HepG2 (cell line): ENCODE measurements around the gene CD2. TPM values are rescaled to one million over a fixed set of nuclear protein-coding genes. Genes with fewer than 3 reads are reported as not detected.

ENCODE experiments used
- ARNT ChIP-seq: fragments of 450-650 bp; IDR thresholded peaks from 2 replicates; pipeline ENCODE4 v1.6.1; 2017
- CCDC6 ChIP-seq: sonication (generic); formaldehyde crosslinking; IDR thresholded peaks from 2 replicates; pipeline ENCODE4 v1.8.1; 2022; ENCODE audit warnings: mild to moderate bottlenecking, missing genetic modification reagents, moderate library complexity
- GATAD2A ChIP-seq: IDR thresholded peaks from 2 replicates; pipeline ENCODE4 v1.6.1; 2016
- HMGA1 ChIP-seq: sonication (generic); formaldehyde crosslinking; conservative IDR thresholded peaks from 2 replicates; pipeline ENCODE4 v1.4.0; 2020; ENCODE audit warnings: missing genetic modification reagents
- HOXA9 ChIP-seq: sonication (generic); formaldehyde crosslinking; IDR thresholded peaks from 2 replicates; pipeline ENCODE4 v1.8.1; 2022; ENCODE audit warnings: missing genetic modification reagents, mild to moderate bottlenecking, moderate library complexity, borderline replicate concordance
- KLF12 ChIP-seq: sonication (generic); formaldehyde crosslinking; IDR thresholded peaks from 2 replicates; pipeline ENCODE4 v1.4.0; 2020; ENCODE audit warnings: missing genetic modification reagents, borderline replicate concordance
- RAD21 ChIP-seq: fragments of 450-650 bp; formaldehyde crosslinking; IDR thresholded peaks from 2 replicates; pipeline ENCODE4 v1.5.0; 2020; ENCODE audit warnings: mild to moderate bottlenecking
- SMC3 ChIP-seq: IDR thresholded peaks from 2 replicates; pipeline ENCODE4 v1.6.1; 2011; ENCODE audit warnings: low read length, improper control_type of control experiment
- STAG1 ChIP-seq: sonication (generic); formaldehyde crosslinking; IDR thresholded peaks from 2 replicates; pipeline ENCODE4 v1.4.0; 2020; ENCODE audit warnings: missing genetic modification reagents
- THYN1 ChIP-seq: sonication (generic); formaldehyde crosslinking; IDR thresholded peaks from 2 replicates; pipeline ENCODE4 v1.8.1; 2023; ENCODE audit warnings: low read depth, mild to moderate bottlenecking, moderate library complexity, missing genetic modification reagents, borderline replicate concordance
- TMF1 ChIP-seq: sonication (generic); formaldehyde crosslinking; IDR thresholded peaks from 2 replicates; pipeline ENCODE4 v1.8.1; 2022; ENCODE audit warnings: low read depth, missing genetic modification reagents
- ZNF234 ChIP-seq: sonication (generic); formaldehyde crosslinking; conservative IDR thresholded peaks from 2 replicates; pipeline ENCODE4 v1.5.1; 2020; ENCODE audit warnings: mild to moderate bottlenecking, missing genetic modification reagents
- ZNF337 ChIP-seq: sonication (generic); formaldehyde crosslinking; IDR thresholded peaks from 2 replicates; pipeline ENCODE4 v1.5.1; 2020; ENCODE audit warnings: missing genetic modification reagents, low read depth, mild to moderate bottlenecking, borderline replicate concordance
- ZNF382 ChIP-seq: sonication (generic); formaldehyde crosslinking; IDR thresholded peaks from 2 replicates; pipeline ENCODE4 v1.5.0; 2020; ENCODE audit warnings: missing genetic modification reagents, mild to moderate bottlenecking, borderline replicate concordance
- ZNF547 ChIP-seq: sonication (generic); formaldehyde crosslinking; IDR thresholded peaks from 2 replicates; pipeline ENCODE4 v1.5.1; 2020; ENCODE audit warnings: mild to moderate bottlenecking, missing genetic modification reagents
- ZNF674 ChIP-seq: sonication (generic); formaldehyde crosslinking; IDR thresholded peaks from 2 replicates; pipeline ENCODE4 v1.5.0; 2020; ENCODE audit warnings: low read depth, mild to moderate bottlenecking, missing genetic modification reagents
- ZNF737 ChIP-seq: sonication (generic); formaldehyde crosslinking; IDR thresholded peaks from 2 replicates; pipeline ENCODE4 v1.5.0; 2020; ENCODE audit warnings: missing genetic modification reagents, mild to moderate bottlenecking, borderline replicate concordance
- ZNF746 ChIP-seq: sonication (generic); formaldehyde crosslinking; IDR thresholded peaks from 2 replicates; pipeline ENCODE4 v1.8.0; 2022; ENCODE audit warnings: mild to moderate bottlenecking, missing genetic modification reagents
- polyA plus RNA-seq, 8 experiments: library from polyadenylated mRNA; depleted of rRNA in 3 of 8; stranded (reverse) in 7 of 8; unstranded in 1 of 8; fragments of >200 nt; fragmentation: Illumina TruSeq in 4 of 8; extraction: Trizol in 4 of 8; gene quantifications; 2 replicates each; pipeline versions ENCODE4 v1.2.1 to v1.2.3, GENCODE V29; 2011 to 2016; ENCODE audit warnings: low read depth in 4 of 8, missing spikeins in 1 of 8, mixed read lengths in 1 of 8; ENCODE audit not compliant: insufficient read depth in 1 of 8
- total RNA-seq, 5 experiments: library from RNA; depleted of rRNA; stranded (reverse); fragments of >200 nt; fragmentation: Illumina TruSeq; extraction: Trizol; gene quantifications; 2 replicates each; pipeline ENCODE4 v1.2.3, GENCODE V29; 2016; ENCODE audit warnings: low read depth in 1 of 5
- TF ChIP-seq, protein P1 (sequence below): sonication (generic); formaldehyde crosslinking; IDR thresholded peaks from 2 replicates; pipeline ENCODE4 v1.5.1; 2020; ENCODE audit warnings: mild to moderate bottlenecking, missing genetic modification reagents, borderline replicate concordance
- TF ChIP-seq, protein P2 (sequence below): sonication (generic); formaldehyde crosslinking; IDR thresholded peaks from 2 replicates; pipeline ENCODE4 v1.8.0; 2022; ENCODE audit warnings: missing genetic modification reagents, mild to moderate bottlenecking, borderline replicate concordance
- TF ChIP-seq, protein P3 (sequence below): sonication (generic); formaldehyde crosslinking; IDR thresholded peaks from 2 replicates; pipeline ENCODE4 v1.4.0; 2020; ENCODE audit warnings: missing genetic modification reagents
- TF ChIP-seq, protein P4 (sequence below): sonication (generic); formaldehyde crosslinking; IDR thresholded peaks from 2 replicates; pipeline ENCODE4 v1.4.0; 2020; ENCODE audit warnings: missing genetic modification reagents, mild to moderate bottlenecking, borderline replicate concordance
- TF ChIP-seq, protein P5 (sequence below): sonication (generic); formaldehyde crosslinking; IDR thresholded peaks from 2 replicates; pipeline ENCODE4 v1.4.0; 2020; ENCODE audit warnings: mild to moderate bottlenecking, low read depth, missing genetic modification reagents

Gene CD2
- total and polyA plus RNA-seq, 2 of the 13 experiments (the other 11 are each of a cell fraction or from before 2014, with no cell fraction given) = not detected

DNA sequence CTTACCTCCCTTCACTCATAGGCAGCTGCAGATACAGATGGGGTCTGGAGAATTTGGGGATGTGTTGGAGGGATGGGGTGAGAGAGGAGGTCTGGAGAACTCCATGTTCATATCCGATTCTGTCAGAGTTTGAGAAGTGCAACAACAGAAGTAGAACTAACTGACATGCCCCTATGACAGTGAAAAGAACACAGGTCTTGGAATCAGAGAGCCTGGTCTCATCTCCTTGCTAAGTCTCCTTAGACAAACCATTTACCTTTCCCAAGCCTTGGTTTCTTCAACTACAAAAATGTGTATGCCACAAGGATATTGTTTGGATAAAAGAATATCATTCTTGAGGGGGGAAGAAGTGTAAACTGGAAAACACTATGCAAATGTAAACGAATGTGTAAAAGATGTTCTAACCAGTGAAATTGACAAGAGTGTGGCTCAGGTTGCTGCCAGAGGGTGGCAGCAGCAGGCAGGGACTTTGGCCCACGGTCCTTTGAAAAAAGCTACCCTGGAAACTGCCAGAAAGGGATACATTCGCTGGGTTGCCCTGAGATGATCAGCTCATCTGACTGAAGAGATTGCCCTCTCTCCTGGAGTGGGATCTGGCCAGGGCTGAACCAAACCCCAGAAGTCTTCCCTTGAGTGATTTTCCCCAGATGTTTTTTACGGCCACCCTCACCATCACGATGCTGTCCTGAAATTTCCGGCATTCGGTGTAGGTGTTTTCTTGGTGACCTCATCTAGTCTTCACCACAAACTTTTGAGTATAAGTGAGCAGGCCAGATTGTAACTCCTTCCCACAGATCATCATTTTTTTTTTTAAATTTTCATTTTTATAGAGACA, 17.0 kb upstream of the CD2 start (continued):
- TF ChIP-seq, protein P1, sequence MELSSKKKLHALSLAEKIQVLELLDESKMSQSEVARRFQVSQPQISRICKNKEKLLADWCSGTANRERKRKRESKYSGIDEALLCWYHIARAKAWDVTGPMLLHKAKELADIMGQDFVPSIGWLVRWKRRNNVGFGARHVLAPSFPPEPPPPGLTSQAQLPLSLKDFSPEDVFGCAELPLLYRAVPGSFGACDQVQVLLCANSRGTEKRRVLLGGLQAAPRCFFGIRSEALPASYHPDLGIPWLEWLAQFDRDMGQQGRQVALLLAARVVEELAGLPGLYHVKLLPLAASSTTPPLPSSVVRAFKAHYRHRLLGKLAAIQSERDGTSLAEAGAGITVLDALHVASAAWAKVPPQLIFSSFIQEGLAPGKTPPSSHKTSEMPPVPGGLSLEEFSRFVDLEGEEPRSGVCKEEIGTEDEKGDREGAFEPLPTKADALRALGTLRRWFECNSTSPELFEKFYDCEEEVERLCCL (CRISPR knock-in tag) = no peak
- TF ChIP-seq KLF12 (CRISPR knock-in tag) (no peak), HMGA1 (no peak), TMF1 (no peak), SMC3 (peak; percentile 88), ZNF382 (CRISPR knock-in tag) (no peak), ZNF234 (no peak), CCDC6 (no peak), ZNF337 (CRISPR knock-in tag) (no peak), THYN1 (no peak), ZNF674 (no peak), ZNF746 (CRISPR knock-in tag) (no peak), GATAD2A (no peak), HOXA9 (CRISPR knock-in tag) (no peak), RAD21 (CRISPR knock-in tag) (peak; percentile 67), STAG1 (CRISPR knock-in tag) (peak; percentile 83), ZNF547 (CRISPR knock-in tag) (no peak), ARNT (no peak), ZNF737 (CRISPR knock-in tag) (no peak)
- TF ChIP-seq, protein P2, sequence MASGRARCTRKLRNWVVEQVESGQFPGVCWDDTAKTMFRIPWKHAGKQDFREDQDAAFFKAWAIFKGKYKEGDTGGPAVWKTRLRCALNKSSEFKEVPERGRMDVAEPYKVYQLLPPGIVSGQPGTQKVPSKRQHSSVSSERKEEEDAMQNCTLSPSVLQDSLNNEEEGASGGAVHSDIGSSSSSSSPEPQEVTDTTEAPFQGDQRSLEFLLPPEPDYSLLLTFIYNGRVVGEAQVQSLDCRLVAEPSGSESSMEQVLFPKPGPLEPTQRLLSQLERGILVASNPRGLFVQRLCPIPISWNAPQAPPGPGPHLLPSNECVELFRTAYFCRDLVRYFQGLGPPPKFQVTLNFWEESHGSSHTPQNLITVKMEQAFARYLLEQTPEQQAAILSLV (CRISPR knock-in tag) = no peak
- TF ChIP-seq, protein P3, sequence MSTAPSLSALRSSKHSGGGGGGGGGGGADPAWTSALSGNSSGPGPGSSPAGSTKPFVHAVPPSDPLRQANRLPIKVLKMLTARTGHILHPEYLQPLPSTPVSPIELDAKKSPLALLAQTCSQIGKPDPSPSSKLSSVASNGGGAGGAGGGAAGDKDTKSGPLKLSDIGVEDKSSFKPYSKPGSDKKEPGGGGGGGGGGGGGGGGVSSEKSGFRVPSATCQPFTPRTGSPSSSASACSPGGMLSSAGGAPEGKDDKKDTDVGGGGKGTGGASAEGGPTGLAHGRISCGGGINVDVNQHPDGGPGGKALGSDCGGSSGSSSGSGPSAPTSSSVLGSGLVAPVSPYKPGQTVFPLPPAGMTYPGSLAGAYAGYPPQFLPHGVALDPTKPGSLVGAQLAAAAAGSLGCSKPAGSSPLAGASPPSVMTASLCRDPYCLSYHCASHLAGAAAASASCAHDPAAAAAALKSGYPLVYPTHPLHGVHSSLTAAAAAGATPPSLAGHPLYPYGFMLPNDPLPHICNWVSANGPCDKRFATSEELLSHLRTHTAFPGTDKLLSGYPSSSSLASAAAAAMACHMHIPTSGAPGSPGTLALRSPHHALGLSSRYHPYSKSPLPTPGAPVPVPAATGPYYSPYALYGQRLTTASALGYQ (CRISPR knock-in tag) = no peak
- TF ChIP-seq, protein P4, sequence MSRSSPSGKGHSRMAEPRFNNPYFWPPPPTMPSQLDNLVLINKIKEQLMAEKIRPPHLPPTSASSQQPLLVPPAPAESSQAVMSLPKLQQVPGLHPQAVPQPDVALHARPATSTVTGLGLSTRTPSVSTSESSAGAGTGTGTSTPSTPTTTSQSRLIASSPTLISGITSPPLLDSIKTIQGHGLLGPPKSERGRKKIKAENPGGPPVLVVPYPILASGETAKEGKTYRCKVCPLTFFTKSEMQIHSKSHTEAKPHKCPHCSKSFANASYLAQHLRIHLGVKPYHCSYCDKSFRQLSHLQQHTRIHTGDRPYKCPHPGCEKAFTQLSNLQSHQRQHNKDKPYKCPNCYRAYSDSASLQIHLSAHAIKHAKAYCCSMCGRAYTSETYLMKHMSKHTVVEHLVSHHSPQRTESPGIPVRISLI = peak; percentile 44; the same call in 1 of the 2 replicates
- TF ChIP-seq, protein P5, sequence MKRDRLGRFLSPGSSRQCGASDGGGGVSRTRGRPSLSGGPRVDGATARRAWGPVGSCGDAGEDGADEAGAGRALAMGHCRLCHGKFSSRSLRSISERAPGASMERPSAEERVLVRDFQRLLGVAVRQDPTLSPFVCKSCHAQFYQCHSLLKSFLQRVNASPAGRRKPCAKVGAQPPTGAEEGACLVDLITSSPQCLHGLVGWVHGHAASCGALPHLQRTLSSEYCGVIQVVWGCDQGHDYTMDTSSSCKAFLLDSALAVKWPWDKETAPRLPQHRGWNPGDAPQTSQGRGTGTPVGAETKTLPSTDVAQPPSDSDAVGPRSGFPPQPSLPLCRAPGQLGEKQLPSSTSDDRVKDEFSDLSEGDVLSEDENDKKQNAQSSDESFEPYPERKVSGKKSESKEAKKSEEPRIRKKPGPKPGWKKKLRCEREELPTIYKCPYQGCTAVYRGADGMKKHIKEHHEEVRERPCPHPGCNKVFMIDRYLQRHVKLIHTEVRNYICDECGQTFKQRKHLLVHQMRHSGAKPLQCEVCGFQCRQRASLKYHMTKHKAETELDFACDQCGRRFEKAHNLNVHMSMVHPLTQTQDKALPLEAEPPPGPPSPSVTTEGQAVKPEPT (CRISPR knock-in tag) = no peak
